Activated T-helper 1 cell treated with anti-CD3 and anti-CD28 coated beads, Interleukin-2, amount 50 U/mL, for 16 hours (primary cell): Measurements from ENCODE around the gene ITGAD.

ENCODE experiments used
- DNase-seq, 2 donors: peaks; one replicate each; pipeline ENCODE4 v3.0.0-alpha.2; 2020; ENCODE audit warnings: low read depth in 1 of 2, low spot score in 1 of 2

Gene ITGAD

DNA sequence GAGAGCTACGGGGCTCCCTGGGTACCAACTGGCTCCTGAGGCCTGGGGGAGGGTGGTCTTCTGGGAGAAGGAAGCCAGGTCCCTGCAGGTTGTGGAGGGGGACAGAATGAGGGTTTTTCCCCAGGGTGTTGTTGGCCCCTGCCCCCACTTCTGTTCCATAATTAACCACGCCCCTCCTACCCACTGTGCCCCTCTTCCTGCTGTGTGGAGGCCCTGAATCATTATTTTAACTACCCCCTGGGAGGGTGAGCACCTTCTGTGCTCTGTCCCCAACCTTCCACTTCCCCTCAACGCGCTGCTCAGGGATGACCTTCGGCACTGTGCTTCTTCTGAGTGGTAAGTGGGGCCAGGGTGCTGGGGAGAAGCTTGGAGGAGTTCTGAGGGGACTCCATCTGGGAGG lies at the start of gene ITGAD:
ITGAD (plus strand) TSS at position 280 of the 400 bp plus-strand sequence; CDS start at position 306, 26 bp downstream.
- DNase-seq: no peak

DNA sequence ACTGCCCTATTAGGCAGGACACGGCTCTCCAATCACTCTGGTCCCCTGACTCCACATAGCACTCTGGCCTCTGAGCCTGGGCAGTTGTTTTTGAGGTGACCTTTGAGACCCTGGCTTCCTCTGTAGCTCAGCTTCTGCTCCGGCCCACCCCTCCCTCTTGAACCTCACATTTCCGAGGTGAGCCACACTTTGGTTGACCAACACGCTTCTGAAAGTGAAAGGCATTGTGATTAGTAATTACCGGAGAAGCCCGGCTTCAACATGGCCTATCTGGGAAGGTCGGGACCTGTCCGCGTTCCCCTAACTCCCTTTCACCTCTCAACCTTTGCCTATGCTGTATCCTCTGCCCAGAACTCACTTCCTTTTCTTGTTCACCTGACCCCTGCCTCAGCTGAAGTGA lies 48.4 kb upstream of the ITGAD start:
- DNase-seq: no peak

DNA sequence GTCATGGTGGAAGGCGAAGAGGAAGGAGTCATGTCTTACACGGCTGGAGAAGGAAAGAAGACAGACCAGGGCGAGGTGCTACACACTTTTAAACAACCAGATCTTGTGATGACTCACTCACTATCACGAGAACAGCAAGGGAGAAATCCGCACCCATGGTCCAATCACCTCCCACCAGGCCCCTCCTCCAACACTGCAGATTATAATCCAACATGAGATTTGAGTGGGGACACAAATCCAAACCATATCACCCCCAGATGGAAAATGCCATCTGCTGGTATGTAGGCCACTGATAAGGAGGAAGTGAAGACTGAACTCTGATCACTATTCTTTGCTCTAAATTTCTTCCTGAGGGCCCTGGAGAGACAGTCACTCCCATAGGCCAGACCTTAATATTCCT lies 45.7 kb upstream of the ITGAD start:
- DNase-seq: no peak

DNA sequence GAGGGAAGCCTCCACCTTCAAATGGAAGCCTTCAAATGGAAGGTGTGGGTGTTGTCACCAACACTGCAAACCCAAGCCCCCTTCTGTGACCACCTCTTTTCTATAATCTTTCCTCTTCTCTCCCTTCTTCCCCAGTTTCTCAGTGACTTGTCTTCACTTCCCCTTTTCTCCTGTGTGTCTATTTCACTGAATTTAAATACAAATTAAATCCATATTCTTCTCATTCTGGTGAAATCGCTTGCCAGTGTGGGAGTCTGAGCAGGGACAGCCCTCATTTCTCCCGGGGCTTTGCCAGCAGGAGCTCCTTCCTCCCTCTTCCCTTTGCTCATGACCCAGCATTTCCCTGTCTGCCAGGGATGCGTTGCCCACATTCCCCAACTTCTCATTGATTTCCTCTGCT lies 44.6 kb upstream of the ITGAD start:
- DNase-seq: no peak

DNA sequence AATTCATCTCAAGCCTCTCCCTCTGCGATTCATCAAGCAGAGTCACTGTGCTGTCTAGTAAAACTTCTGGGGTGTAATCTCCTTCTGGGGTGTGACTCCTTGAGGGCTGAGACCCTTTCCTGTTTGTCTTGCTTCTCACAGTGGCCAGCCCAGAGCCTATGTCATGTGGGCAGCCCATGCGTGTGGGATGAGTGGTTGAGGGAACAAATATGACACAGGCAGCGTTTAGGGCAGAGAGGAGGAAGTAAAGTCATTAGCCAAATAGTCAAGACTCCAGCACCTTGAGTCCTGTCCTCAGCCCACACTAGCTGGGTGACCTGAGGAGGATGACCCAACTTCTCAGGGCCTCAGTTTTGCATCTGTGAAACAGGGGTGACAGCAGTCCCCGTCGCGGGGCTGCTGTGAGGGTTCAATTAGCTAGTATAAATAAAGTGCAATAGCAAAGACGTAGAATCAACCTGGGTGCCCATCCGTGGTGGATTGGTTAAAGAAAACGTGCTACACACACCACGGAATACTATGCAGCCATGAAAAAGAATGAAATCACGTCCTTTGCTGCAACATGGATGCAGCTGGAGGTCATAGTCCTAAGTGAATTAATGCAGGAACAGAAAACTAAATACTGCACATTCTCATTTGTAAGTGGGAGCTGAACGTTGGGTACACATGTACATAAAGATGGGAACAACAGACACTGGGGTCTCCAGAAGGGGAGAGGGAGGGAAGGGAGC lies 42.7 kb upstream of the ITGAD start:
- no peak for DNase-seq

DNA sequence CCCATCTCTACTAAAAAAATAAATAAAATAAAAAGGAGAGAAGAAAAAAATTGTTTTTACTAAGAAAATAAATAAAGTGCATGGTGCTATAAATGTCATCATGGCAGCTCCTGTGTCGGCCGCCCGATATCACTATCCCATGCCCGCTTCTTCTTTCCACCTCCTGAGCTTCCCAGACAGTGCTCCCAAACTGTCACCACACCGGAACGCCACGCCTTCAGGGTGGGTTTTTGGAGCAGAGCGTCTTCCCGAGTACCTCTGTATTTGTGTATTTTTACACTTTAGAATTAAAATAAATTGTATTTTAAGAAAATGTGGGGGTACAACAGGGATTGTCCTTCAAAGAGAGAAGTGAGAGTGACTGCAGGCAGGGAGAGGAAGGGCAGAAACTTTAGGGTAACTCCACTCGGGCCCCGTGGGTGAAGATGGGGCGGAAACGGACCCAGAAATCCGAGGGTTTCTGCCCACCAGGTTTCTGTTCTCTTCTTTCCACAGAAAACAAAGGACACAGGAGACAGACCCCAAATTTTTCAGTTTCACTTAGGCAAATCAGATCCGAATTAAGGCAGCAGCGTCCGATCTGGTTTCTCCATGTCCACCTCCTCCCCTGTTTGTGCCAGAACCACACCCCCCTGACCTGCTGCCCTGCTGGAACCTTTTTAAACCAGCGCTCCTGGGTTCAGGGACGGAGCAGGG lies 41.7 kb upstream of the ITGAD start:
- DNase-seq: no peak

DNA sequence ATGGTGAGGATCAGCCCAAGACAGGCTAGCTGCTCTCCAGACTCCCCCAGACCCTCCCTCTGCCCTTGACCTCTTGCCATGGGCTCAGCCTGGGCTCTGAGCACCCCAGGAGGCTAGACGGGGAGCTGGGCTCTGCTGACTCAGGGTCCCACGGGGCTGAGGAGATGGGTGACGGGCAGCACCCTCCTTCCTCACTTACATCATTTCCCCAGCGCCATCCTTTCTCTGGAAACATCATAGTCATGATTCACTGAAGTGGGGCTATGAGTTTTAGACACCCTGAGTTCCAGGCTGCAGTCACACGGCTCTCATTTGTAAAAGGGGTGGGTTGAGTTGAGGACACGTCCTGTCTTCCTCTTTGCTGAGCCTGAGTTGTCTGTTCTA lies 41.2 kb upstream of the ITGAD start:
- DNase-seq: no peak

DNA sequence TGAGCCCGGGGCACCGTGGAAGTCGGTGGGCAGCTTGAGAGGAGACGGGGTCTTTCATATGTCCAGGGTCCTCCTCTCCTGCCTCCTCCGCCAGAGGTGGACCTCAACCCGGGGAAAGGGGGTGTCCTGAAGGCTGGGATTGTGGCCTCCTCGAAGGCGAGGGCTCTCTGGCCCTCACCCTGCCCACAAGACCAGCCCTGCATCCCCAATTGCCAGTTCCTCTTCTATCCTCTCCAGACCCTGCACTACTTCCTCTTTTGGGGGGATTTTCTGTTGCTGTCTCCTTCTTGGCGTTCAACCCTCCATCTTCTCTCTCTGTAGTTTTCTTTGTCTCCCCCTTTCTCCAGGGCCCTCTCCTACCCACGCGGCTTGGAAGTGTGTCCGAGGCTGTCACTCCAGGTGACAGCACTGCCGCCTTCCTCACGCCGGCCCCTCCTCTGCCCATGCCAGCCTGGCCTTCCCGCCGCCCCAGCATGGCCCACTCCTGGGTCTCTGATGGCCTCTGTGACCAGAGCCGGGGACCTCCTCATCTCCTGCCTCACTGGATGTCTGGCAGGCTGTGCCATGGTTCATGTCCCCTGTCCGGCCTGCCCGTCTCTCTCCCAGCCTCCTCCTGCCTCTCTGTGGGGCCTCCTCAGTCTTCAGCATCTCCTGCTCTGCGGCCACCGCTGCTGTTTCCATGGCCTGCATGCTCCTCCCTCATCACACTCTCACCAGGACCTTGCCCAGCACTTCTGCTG lies 40.6 kb upstream of the ITGAD start:
- no peak for DNase-seq

DNA sequence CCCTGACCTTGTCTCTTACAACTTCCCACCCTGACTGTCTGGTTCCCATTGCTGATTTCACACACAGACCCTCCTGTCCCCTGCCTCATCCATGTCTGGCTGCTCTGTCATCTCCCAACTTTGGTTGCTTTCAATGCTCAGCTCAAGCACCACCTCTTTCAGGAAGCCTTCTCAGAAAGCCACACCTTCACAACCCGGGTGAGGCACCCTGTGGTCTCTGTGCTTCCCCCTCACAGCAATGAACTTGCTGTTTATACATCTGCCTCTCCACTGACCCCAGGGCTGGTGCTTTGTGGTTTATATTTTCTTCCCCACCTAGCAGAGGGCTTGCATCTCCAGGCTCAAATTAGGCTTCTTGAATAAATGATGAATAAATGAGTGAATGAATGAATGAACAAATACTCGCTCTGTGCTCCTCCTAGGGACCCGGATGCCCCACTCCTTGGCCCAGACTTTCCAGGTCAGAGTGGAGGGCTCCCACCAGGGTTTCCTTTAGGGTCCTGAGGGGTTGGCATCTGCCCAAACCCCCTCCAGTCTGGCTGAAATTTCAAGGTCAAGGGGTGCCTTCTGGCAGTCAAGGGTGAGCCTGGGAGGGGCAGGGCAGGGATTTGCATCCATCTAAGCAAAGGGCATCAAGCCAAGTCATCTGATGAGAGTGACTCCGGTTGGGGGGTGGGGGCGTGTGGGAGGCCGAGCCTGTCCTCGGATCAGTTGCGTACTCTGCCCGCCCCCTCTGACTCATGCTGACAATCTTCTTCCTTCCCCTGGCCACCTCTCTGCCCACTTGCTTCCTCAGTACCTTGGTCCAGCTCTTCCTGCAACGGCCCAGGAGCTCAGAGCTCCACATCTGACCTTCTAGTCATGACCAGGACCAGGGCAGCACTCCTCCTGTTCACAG lies 38.5 kb upstream of the ITGAD start, which contains the start of gene ITGAX:
ITGAX (plus strand) TSS at position 783 of the 898 bp plus-strand sequence; CDS start at position 862, 79 bp downstream.
- DNase-seq: no peak

DNA sequence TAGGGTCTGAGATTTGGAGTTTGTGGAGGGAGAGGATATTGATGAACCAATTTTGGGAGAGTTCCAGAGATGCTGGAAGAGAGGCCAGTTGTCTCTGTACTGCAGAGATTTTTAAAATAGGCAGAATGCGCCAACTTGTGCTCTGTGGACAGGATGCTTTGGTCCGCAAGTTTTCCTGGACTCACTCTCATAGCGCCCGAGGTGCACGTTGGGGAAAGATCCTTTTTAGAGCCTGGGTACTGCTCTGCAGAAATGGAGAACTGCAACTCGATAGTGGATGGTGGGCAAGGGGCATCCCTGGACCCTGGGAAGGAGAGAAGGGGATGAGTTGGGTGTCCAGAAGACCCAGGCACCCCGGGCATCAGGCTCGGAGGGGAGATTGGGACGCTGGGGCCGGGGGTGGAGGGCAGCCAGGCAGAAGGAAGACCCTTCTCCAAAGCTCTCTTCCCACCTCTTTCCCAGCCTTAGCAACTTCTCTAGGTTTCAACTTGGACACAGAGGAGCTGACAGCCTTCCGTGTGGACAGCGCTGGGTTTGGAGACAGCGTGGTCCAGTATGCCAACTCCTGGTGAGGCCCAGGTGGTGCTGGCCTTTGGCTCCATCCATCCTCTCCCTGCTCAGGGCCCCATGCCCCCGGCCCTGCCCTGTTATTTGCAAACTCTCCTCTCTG lies 37.6 kb upstream of the ITGAD start:
- no peak for DNase-seq

DNA sequence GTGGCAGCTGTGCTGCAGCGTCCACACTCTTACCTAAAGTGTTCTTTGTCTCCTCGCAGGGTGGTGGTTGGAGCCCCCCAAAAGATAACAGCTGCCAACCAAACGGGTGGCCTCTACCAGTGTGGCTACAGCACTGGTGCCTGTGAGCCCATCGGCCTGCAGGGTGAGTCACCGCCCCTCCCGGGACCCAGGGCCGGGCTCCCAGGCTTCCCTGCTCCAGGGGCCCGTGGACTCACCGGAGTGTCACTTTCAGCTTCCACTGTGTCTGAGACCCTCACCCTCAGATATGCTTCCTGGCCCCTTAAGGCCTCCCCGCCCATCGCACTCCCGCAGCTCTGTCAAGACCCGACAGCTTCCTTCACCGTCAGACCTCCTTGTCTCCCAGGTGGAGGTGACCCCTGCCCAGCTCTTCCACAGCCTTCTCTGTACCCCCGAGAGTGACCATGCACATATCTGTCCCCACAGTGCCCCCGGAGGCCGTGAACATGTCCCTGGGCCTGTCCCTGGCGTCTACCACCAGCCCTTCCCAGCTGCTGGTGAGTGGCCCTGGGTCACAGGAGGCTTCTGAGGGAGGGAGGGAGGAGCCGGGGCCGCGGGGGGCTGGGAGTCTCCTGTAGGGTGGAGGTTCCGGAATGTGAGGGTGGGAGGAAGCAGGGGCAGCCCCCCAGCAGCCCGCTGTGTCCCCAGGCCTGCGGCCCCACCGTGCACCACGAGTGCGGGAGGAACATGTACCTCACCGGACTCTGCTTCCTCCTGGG lies 36.4 kb upstream of the ITGAD start:
- DNase-seq: no peak

DNA sequence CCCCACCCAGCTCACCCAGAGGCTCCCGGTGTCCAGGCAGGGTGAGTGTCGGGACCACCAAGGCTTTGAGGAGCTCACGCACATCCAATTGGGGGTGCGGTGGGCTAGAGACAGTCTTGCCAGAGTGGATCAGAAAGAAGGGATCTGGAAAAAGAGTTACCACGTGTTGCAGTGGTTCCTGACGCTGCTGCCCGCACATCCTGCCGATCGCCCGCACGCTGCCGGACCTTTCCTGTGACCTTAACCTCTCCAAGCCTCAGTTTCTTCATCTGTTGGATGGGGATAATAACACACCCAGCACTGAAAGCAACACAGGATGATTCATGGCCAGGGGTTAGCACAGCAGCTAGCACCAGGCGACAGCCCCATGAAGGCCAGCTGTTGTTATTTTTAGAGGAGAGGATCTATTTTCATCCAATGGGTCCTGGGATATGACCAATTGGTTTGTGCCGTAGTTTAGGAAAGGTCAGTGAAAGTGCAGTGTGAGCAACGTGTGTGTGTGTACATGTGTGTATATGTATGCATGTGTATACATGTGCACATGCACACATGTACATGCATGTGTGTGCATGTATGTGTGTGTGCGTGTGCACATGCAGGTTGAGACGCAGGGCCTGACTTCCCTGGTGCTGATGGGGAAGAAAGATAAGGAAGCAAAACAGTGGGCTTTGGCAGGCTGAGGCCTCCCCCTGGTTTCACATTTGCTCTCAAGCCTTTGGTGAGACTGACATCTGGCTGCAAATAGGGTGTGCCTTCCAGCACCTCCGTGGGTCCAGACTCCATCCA lies 35.6 kb upstream of the ITGAD start:
- DNase-seq: no peak

DNA sequence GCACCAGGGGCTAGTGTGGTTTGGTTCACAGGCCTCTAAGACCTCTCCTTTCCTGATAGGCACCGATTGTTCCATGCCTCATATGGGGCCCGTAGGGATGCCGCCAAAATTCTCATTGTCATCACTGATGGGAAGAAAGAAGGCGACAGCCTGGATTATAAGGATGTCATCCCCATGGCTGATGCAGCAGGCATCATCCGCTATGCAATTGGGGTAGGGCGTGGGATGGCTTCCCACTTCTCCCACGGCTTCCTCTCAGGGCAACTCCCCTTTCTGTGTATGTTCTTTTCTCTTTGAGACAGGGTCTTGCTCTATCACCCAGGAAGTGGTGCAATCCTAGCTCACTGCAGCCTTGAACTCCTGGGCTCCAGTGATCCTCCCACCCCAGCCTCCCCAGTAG lies 32.9 kb upstream of the ITGAD start:
- DNase-seq: no peak

DNA sequence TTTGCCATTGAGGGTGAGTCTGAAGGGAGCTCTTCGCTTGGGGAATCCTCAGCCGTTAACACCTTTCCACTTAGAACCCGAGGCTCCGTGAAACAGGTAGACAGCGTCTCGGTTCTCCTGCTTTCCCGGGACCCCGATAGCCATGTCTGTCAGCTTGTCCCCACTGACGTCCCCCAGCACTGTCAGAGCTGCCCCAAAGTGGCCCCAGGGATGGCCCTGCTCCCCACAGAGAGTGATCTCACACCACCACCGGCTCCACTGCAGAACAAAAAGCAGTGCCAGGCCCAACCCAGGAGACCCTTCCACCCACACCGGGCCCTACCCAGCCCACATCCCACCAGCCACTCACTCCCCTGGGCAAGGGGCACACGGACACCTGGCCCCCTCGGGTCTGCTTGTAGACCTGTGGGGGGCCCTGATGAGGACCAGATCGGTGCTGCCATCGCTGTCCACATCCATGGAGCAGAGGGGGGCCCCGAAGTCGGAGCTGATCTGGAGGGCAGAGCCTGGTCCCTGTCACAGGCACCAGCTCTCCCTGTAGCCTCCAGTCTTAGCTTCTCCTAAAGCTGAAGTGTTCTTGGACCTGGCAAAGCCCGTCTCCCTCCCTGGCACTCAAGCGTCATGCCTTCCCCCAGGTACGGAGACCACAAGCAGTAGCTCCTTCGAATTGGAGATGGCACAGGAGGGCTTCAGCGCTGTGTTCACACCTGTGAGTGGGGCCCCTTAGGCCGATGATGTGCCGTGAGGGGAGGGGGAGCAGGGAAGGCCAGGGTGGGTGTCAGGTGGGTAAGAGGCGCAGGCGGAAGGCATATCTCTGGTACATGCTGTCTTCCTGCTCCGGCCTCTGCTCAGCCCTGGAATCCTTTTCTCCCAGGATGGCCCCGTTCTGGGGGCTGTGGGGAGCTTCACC lies 31.7 kb upstream of the ITGAD start:
- DNase-seq: no peak

DNA sequence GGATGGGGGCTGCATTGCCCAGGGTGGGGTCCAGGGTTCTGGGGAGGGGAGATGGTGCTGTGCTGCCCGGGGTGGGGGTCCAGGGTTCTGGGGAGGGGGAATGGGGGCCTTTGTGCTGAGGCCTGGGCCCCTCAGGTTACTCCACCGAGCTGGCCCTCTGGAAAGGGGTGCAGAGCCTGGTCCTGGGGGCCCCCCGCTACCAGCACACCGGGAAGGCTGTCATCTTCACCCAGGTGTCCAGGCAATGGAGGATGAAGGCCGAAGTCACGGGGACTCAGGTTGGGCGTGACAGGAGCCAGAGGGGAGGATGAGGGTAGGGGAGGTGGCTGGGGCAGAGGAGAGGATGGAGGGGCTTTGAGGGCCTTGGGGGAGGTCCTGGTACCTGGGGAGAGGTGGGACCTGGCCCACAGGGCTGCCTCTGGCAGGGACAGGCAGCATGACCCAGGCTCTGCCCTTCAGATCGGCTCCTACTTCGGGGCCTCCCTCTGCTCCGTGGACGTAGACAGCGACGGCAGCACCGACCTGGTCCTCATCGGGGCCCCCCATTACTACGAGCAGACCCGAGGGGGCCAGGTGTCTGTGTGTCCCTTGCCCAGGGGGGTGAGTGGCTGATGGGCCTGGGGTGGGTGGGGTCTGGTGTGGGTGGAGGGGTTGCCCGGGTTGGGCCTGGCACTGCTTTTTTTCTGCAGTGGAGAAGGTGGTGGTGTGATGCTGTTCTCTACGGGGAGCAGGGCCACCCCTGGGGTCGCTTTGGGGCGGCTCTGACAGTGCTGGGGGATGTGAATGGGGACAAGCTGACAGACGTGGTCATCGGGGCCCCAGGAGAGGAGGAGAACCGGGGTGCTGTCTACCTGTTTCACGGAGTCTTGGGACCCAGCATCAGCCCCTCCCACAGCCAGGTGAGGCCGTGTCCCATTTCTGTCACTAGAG lies 30.4 kb upstream of the ITGAD start:
- no peak for DNase-seq

DNA sequence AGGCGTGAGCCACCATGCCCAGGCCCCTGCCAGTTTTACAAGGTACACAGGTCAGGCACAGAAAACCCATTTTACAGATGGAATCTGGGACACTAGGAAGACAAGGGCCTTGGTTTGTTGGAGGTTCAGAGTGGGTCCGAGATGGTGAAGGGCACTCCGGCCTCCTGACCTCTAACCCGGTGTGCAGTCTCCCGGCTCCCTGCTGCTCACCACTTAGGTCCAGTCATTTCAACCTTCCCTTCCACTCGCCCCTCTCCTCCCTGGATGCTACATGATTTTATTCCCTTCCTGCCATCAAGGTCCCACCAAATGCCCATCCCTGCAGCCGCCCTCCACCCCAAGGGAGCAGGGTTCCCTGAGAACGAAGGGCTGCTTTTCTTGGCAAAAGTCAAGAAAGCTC lies 29.4 kb upstream of the ITGAD start:
- no peak for DNase-seq

DNA sequence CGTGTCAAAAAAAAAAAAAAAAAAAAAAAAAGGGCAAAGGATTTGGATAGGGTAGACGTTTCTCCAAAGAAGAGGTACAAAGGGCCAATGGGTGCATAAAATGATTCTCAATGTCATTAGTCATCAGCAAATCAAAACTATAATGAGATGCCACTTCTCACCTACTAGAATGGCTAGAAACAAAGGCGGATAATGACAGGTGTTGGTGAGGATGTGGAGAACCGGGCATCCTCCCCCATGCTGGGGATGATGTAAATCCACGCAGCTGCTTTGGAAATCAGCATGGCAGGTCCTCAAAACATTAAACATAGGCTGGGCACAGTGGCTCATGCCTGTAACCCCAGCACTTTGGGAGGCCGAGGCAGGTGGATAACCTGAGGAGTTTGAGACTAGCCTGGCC lies 28.7 kb upstream of the ITGAD start:
- no peak for DNase-seq
